NCI-H1436 (cell line): ENCODE results near the gene WFIKKN2.
"Not testable (repeated sequence)": the region's sequence is repeated elsewhere in the genome, so short reads cannot be mapped to it uniquely, and the experiment has no call there.

ENCODE experiments used
- DNase-seq: peaks from one replicate; lab custom pipeline; 2025; lab: John Stamatoyannopoulos, UW

The WFIKKN2 gene

GRCh38 chr17:50835301-50836234, at the start of gene WFIKKN2:
Gene WFIKKN2, plus strand, starts transcription at chr17:50835586. Its CDS starts 352 bp downstream, at chr17:50835938.
- DNase-seq: no peak

- no peak for DNase-seq
These were observed 49.3 kb upstream of the WFIKKN2 start for GRCh38 chr17:50785946-50786570.

GRCh38 chr17:50787106-50787505, 48.3 kb upstream of the WFIKKN2 start:
- no peak for DNase-seq

- DNase-seq: no peak
These were observed 44.8 kb upstream of the WFIKKN2 start for GRCh38 chr17:50790618-50791017.

GRCh38 chr17:50792132-50792531, 43.3 kb upstream of the WFIKKN2 start:
- no peak for DNase-seq

- DNase-seq: no peak
These were observed 42.4 kb upstream of the WFIKKN2 start for GRCh38 chr17:50793007-50793406.

- no peak for DNase-seq
These were observed 41.0 kb upstream of the WFIKKN2 start for GRCh38 chr17:50794361-50794760.

GRCh38 chr17:50797135-50797810, 38.1 kb upstream of the WFIKKN2 start:
- no peak for DNase-seq

GRCh38 chr17:50798424-50799288, 36.7 kb upstream of the WFIKKN2 start:
- no peak for DNase-seq

- no peak for DNase-seq
These were observed 35.8 kb upstream of the WFIKKN2 start for GRCh38 chr17:50799582-50799981.

- no peak for DNase-seq
These were observed 35.1 kb upstream of the WFIKKN2 start for GRCh38 chr17:50800196-50800700.

- DNase-seq: no peak
These were observed 32.5 kb upstream of the WFIKKN2 start for GRCh38 chr17:50802609-50803571.

- no peak for DNase-seq
These were observed 31.7 kb upstream of the WFIKKN2 start for GRCh38 chr17:50803676-50804075.

GRCh38 chr17:50804749-50805475, 30.5 kb upstream of the WFIKKN2 start:
- not testable (repeated sequence) for DNase-seq

- no peak for DNase-seq
These were observed 29.9 kb upstream of the WFIKKN2 start for GRCh38 chr17:50805486-50805885.

- no peak for DNase-seq
These were observed 29.2 kb upstream of the WFIKKN2 start for GRCh38 chr17:50806141-50806643.

GRCh38 chr17:50807009-50807408, 28.4 kb upstream of the WFIKKN2 start:
- no peak for DNase-seq

GRCh38 chr17:50807675-50808074, 27.7 kb upstream of the WFIKKN2 start:
- DNase-seq: no peak

GRCh38 chr17:50808413-50808812, 27.0 kb upstream of the WFIKKN2 start:
- no peak for DNase-seq
